ENCODE measurements around the gene KCNMA1.

DNA sequence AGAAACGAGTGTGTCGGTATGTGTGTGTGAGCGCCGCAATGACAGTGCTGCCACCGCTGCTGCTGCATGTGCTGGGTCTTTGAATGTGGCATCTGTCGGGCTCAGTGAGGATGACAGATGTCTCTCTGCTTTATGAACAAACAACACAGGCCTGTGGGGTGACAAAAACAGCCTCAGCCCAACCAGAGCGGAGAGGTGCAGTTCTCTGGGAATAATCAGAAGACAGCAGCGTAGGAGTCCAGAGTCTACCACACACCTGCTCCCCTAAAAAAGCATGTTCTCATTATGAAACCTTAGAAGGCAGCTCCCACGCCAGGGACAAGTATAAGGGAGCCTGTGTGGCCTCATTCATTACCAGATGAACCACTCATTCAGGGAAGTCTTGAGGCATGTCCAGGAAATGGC is 278.3 kb downstream of the KCNMA1 start:
- TF ChIP-seq CTCF (IDR thresholded peaks at IDR 0.05) (no peak), POLR2A (IDR thresholded peaks at IDR 0.05; ENCODE audit: low read depth) (no peak), EP300 (IDR thresholded peaks at IDR 0.05) (no peak), POLR2AphosphoS5 (IDR thresholded peaks at IDR 0.05) (no peak)
